Activated CD8-positive, alpha-beta memory T cell treated with anti-CD3 and anti-CD28 coated beads, Interleukin-2, amount 50 U/mL, for 4 hours (primary cell): ENCODE data around the gene NR2E1.

ENCODE experiments used
- DNase-seq: peaks from one replicate; pipeline ENCODE4 v3.0.0-alpha.2; 2020

NR2E1 gene

GRCh38 chr6:108156938-108157233 lies 8.9 kb upstream of the NR2E1 start:
- DNase-seq: no peak

- DNase-seq: no peak
Observed at GRCh38 chr6:108157234-108157980, 8.4 kb upstream of the NR2E1 start.

GRCh38 chr6:108157981-108158525 lies 7.8 kb upstream of the NR2E1 start:
- no peak for DNase-seq

GRCh38 chr6:108159981-108160380 lies 5.8 kb upstream of the NR2E1 start:
- DNase-seq: no peak

- no peak for DNase-seq
Observed at GRCh38 chr6:108161724-108162282, 4.0 kb upstream of the NR2E1 start.

- DNase-seq: no peak
Observed at GRCh38 chr6:108163267-108163643, 2.6 kb upstream of the NR2E1 start.

- DNase-seq: no peak
Observed at GRCh38 chr6:108163644-108164542, 1.9 kb upstream of the NR2E1 start.

GRCh38 chr6:108164543-108164814 lies 1.3 kb upstream of the NR2E1 start:
- no peak for DNase-seq

- DNase-seq: no peak
Observed at GRCh38 chr6:108164815-108165706, 761 bp upstream of the NR2E1 start.

- DNase-seq: no peak
Observed at GRCh38 chr6:108166664-108167448, 1.0 kb downstream of the NR2E1 start.

GRCh38 chr6:108167449-108168089 lies 1.7 kb downstream of the NR2E1 start:
- DNase-seq: no peak

GRCh38 chr6:108168090-108168463 lies 2.3 kb downstream of the NR2E1 start:
- no peak for DNase-seq

GRCh38 chr6:108168501-108169463 lies 3.0 kb downstream of the NR2E1 start:
- DNase-seq: no peak

GRCh38 chr6:108169464-108170331 lies 3.9 kb downstream of the NR2E1 start:
- DNase-seq: no peak

- no peak for DNase-seq
Observed at GRCh38 chr6:108170332-108171290, 4.8 kb downstream of the NR2E1 start.

GRCh38 chr6:108171291-108171917 lies 5.6 kb downstream of the NR2E1 start:
- no peak for DNase-seq

- no peak for DNase-seq
Observed at GRCh38 chr6:108171918-108172516, 6.2 kb downstream of the NR2E1 start.
